Vagina (tissue), 2 donors: ENCODE results near the gene PPP1R13B.

Experiments
- POLR2A ChIP-seq, 2 donors: fragments of 450-650 bp; IDR thresholded peaks; one replicate each; pipeline ENCODE4 v1.6.1; 2017; ENCODE audit warnings: antibody characterized with exemption in 2 of 2, mild to moderate bottlenecking in 2 of 2, moderate library complexity in 2 of 2
- POLR2AphosphoS5 ChIP-seq, 2 donors: sonication (generic); formaldehyde crosslinking; IDR thresholded peaks; one replicate each; pipeline ENCODE4 v1.9.0; 2017; ENCODE audit warnings: antibody characterized with exemption in 2 of 2, mild to moderate bottlenecking in 2 of 2, low read depth in 1 of 2; ENCODE audit not compliant: insufficient read depth in 1 of 2
- TF ChIP-seq, protein P1 (sequence below), 3 experiments: fragments of 450-650 bp in 2 of 3; fragments of 200-600 bp in 1 of 3; sonication (generic) in 1 of 3; IDR thresholded peaks; one replicate each; pipeline ENCODE4 v1.5.1; 2017 to 2019; ENCODE audit warnings: antibody characterized with exemption in 3 of 3, mild to moderate bottlenecking in 2 of 3, moderate library complexity in 2 of 3

GRCh38 chr14:103733651-103734050 lies 113.7 kb downstream of the PPP1R13B start:
- TF ChIP-seq, protein P1, sequence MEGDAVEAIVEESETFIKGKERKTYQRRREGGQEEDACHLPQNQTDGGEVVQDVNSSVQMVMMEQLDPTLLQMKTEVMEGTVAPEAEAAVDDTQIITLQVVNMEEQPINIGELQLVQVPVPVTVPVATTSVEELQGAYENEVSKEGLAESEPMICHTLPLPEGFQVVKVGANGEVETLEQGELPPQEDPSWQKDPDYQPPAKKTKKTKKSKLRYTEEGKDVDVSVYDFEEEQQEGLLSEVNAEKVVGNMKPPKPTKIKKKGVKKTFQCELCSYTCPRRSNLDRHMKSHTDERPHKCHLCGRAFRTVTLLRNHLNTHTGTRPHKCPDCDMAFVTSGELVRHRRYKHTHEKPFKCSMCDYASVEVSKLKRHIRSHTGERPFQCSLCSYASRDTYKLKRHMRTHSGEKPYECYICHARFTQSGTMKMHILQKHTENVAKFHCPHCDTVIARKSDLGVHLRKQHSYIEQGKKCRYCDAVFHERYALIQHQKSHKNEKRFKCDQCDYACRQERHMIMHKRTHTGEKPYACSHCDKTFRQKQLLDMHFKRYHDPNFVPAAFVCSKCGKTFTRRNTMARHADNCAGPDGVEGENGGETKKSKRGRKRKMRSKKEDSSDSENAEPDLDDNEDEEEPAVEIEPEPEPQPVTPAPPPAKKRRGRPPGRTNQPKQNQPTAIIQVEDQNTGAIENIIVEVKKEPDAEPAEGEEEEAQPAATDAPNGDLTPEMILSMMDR (IDR thresholded peaks at IDR 0.05) = no peak
- TF ChIP-seq POLR2A (IDR thresholded peaks at IDR 0.05) = no peak
- no peak for TF ChIP-seq POLR2AphosphoS5 (IDR thresholded peaks at IDR 0.05; ENCODE audit: insufficient read depth in 1 of 2, low read depth in 1 of 2)
